GM10847 (cell line): ENCODE results near the gene AGRN.

Experiments
- POLR2A ChIP-seq: IDR thresholded peaks from 2 replicates; pipeline ENCODE4 v1.6.1; 2011; ENCODE audit not compliant: insufficient read length; ENCODE audit errors: extremely low read depth

Gene AGRN

DNA sequence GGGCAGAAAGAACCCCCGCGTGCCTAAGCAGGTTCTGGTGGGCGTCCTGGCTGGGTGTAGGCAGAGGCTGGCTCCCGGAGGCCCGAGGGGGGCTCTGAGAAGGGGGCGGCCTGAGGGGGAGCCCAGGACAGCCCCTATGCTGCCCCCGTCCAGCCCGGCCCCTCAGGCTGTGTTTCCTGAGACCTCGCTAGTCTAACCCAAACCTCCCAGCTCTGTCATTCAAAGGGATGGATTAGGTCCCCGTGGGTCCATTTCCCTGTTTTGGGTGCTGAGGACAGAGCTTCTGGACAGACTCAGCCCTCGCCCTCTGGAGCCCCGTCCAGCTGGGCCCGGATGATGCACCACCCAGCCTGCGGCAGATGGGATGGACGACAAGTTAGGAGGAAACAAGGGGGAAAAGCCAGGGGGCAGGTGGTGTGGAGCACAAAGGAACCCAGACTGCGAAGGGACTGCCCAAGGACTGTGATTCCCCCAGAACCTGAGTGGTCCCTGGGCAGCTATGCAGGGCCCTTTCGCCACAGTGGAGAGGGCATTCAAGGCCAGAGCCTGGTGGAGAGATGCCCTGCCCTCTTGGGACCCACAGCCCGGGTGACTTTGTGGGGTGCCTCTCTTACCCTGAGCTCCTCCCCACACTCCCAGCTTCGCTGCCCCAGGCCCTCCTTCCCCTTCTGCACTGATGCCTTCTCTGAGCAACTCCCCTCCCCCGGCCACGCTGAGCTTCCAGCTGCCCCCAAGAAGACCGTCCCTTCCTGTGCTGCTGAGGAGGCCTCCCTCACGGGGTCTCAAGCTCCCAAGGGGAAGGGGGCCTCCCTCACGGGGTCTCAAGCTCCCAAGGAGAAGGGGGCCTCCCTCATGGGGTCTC, 22.8 kb upstream of the AGRN start:
- TF ChIP-seq POLR2A, result no peak

DNA sequence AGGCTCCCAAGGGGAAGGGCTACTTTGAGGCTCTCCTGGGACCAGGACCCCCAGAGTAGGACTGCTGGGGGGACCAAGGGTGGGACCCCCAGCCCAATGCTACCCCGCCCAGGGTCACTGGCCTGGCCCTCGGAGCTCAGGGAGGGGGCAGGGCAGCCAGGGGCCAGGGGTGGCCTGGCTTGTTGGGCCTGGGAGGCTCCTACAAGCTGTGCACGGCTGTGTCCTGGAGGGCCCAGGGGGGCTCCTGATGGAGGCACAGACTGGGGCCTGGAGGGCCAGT, 22.3 kb upstream of the AGRN start:
- no peak for TF ChIP-seq POLR2A

DNA sequence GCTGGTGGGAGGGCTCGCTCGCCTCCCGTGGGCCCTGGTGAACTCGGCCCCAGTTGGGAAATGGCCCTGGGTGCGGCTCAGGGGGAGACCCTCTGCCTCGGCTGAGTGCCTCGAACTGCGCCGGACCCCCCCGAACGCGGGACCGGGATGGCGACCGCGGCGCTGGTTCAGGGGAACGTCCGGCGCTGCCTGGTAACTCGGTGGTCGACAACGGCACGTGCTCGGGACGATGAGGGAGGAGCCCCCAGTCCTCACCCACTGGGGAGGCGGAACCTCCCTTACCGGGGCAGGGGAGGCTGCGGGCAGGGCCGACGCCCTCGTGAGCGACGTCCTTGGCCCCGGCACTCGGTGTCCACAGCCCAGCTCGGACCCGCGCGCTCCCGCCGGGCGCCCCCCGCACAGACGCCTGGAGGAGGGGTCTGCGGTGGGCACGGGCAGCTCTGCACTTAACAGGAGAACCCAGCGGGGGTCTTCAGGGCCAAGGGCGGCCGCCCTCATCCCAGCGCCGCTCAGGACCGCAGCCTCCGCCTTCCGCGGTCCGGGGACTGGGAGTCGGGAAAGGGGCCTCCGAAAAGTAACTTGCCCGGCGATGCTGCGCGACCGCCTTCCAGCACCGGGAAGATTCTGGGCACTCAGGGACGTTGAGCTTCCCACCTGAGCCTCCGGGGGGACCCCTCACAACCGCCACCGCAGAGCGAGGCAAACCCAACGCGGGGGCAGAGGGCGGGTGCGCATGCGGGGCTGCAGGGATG, 21.8 kb upstream of the AGRN start:
- TF ChIP-seq POLR2A, result no peak

DNA sequence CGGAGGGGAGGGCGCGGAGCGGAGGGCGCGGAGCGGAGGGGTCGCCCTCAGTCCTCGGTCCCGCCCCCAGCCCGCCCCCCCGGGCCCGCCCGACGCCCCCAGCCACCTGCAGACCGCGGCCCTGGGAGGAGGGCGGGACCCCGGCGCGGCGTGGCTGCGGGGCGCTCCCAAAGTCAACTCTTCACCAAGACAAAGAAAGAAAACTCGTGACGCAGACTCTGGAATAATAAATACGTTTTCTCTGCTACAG, 21.2 kb upstream of the AGRN start:
- TF ChIP-seq POLR2A, result no peak

DNA sequence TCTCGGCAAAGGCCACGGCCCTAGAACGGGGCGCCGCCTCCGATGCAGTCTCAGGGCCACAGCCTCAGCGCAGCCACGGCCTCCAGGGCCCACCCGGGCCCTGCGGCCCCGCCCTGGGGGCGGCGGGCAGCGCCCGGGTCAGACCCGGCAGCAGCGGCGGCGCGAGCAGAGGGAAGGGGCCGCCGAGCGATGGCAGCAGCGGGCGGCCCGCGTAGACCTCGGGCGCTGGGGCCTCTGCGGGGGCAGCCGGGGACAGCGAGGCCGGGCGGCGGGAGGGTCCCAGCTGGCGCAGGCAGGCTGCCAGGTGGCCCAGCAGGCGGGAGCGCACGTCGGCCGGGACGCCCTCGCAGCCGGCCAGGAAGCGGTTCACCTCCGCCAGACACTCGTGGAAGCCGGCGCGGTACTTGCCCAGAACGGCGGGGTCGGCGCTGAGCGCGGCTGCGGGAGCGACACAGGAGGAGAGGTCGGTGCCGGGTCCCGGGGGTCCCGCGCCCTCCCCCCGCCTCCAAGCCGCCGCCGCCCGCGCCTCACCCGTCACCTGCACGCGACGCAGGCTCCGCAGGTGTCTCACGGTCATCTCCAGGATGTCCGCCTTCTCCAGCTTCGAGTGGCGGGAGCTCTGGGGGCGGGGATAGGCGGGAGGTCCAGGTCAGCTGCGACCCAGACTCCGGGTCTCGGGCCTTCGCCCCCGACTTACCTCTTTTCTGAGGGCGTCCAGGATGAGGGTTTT, 20.8 kb upstream of the AGRN start:
- TF ChIP-seq POLR2A, result no peak

DNA sequence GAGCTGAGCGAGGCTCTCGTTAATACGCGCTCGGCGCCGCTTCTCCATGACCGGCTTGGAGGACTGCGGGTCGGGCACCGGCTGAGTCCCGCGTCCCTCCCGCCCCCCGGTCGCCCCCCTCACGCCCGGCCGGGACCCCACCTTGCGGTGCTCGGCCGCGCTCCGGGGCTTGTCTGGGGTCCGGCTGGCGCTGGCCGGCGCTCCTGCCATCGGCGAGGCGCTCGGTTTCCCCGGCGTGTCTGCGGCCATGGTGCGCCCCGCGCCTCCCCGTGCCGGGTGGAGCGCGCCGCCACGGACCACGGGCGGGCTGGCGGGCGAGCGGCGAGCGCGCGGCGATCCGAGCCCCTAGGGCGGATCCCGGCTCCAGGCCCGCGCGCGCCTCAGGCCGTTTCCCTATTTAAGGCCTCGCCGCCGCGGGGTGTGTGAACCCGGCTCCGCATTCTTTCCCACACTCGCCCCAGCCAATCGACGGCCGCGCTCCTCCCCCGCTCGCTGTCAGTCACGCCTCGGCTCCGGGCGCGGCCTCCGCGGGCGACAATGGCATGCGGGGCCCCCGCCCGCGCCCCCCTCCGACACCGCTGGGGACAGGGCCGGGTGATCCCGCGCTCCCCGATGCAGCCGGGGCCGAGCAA, 20.1 kb upstream of the AGRN start, which contains the start of gene HES4:
TSS of gene HES4 (minus strand) at position 373 of the 632 bp plus-strand sequence. CDS start at position 249, 124 bp downstream.
- no peak for TF ChIP-seq POLR2A

DNA sequence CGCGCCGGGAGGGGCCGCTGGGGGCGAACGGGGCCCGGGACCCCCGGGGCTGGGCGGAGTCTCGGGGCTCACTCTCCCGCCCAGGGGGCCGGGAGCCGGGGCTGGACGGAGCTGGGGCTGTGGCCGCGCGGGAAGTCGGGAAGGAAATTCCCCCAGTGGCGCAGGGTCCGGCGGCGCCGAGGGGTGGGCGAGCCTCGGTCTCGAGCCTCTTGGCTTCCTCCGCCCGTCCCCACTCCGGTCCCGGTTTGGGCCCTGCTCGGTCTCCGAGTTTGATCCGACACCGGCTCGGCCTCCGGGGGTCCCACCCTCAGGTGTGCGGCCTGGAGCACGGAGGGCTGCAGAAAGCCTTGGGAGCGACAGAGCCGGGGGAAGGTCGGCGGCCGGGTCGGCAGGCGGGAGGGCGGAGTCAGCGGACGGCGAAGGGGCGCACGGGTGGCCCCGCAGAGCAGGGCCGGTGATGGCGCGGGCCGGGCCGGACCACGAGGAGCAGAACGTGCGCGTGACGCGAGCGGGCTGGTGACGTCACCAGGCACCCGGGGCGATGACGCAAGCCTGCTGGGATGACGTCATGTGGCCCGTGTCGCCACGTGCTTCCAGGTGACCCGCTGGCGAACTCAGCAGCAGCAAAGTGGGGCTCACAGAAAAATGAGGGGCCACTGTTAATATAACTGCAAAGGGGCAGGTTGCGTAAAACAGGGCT, 19.4 kb upstream of the AGRN start:
- no peak for TF ChIP-seq POLR2A

DNA sequence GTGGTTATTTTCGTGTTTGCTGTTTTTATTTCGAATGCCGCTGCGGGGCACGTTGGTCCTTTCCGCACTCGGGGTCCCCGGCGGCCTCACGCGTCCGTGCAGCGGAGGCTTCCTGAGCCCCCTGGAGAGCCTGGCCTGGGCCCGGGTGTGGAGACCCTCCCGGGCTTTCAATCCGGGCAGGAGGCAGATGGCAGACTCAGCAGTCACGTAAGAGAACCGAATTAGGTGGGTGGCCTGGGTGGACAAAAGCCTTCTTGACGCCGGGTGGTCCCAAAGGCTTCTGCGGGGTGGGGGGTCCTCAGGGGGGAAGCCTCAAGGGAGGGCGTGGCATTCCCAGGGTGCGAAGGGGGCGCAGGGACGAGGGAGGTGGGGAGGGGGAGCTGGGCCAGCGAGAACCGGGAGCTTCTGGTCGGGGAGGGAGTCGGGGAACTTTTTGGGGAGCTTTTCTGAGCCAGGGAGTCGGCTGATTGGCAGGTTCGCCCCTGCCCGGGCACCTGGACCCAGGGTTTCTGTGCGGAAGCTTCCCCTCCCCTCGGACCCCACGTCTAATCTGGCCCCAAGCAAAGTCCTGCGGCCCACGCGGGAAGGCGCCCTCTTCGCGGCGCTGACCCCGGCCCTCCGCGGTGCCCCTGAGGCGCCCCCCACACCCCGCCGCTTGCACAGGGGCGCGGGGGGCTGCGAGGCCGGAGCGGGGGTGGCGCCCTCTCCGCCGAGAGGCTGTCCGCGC, 18.7 kb upstream of the AGRN start:
- no peak for TF ChIP-seq POLR2A

DNA sequence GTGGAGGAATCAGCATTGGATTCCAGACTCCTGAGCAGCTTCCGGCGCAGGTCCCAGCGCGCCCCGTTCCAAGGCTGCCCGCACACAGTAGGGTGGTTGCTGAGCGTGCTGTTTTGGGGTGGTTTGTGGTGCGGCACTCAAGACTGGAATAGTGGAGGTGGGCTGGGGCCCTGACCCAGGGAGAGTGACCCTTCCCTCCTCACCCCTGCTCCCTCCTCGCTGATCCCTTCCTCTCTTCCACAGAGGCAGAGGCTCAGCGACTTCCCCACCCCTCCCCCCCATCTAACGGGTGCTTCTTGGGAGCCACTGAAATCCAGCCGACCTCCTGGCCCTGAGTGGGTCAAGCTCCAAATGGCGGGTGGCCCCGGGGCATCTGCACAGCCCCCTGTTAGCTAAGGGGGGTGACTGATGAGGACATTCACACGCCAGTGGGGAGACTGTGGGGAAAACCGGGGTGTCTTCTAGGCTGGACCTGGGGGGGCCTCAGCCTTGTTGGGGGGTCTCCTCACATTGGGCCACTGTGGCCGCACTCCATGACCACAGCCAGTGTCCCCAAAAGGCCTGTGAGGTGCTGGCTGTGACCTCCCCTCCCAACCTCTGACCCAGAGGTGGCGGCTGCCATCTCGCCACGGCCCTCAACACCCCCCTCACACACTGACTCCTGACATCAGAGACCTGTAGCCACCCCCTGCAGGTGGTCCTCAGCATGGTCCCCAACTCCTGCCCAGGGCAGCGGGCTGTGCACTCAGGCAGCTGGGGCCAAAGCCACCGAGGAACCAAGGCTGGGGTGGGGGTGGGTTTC, 16.1 kb upstream of the AGRN start:
- TF ChIP-seq POLR2A, result no peak

DNA sequence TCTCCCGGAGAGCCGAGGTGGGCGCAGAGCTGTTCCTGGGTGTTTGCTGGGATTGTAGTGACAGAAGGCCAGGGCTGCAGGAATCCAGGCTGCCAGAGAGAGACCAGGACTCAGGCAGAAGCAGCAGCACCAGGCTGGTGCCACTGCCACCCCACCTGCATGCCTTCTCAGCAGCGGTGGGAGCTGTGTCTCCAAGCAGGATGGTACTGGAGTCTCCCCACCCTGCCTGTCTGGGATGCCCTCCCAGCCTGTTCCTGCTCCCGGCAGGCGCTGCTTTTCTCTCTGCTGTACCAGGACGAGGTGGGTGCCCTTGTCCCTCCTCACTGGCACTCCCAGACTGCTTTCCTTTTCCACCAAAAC, 15.5 kb upstream of the AGRN start:
- no peak for TF ChIP-seq POLR2A

DNA sequence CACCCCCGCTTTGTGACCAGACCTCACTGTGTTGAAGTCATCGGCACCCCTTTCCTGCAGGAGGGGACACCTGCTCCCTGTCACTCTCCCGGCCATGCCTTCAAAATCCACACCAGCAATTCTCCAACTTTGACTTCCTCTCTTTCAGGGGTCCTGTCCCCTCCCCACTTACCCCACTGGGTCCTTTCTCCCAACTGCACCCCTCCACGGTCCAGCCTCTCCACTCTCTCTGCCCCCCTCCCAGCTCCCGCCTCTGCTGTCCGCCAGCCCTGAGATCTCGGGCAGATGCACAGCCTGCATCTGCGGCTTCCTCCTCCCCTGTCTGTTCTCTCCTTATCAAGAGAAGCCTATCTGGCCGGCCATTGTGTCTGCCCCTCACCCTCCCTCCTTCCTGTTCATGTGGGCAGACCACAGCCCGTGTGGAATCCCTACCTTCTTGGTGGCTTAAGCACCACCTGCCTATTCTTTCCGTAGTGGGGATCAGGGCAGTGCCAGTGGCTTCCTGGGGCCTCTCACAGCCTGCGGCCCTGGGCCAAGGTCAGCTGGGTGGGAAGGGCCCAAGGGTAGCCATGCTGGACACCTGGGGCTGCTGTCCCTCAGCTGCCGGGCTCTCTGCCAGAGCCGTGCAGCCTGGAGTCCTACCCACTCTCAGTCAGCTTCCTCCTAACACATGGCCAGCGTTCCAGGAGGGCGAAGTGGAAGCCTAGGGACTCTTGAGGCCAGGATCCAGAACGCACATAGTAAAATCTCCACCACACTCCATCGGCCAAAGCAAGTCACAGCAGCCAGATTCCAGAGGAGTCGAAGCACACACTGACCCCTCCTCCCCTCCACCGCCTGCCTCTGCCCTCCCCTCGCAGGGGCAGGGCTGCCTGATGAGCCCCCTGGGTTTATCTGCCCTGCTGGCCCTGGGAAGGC, 14.9 kb upstream of the AGRN start:
- TF ChIP-seq POLR2A, result no peak

DNA sequence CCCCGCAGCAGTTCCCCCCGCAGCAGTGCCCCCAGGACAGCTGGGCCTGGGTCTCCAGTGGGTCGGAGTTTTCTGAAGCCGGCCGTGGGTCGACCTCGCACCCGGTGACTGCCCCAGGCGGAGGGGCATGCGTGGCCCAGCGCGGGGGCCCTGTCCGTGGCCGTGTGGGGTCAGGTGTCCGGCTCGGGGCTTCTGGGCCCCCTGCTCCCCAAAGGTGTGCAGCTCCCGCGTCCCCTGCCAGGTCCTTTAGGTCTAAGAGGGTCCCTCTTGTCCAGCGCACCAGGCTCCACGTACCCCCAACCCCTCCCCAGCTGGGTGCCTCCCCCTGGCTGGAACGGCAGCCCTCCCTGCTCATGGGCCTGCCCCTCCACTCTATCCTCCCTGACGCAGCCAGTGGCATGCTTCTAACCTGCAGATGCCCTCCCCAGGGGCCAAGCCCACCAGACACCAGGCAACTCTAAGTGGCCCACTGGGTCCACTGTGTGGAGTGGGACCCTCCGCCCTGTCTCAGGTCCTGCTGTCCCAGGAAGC, 14.1 kb upstream of the AGRN start:
- no peak for TF ChIP-seq POLR2A
